GM23338 (cell line): ENCODE measurements around the gene UHRF1.

Source experiments
- CREB1 ChIP-seq: fragments of 250-450 bp; sonication (Bioruptor Pico); IDR thresholded peaks from 2 replicates; pipeline ENCODE4 v1.5.0; 2020; ENCODE audit warnings: low read depth, mild to moderate bottlenecking, moderate library complexity
- EZH2 ChIP-seq: fragments of 200-600 bp; sonication (generic); IDR thresholded peaks from one replicate; pipeline ENCODE4 v1.8.0; 2017; ENCODE audit warnings: antibody characterized with exemption, mild to moderate bottlenecking, low read depth; ENCODE audit not compliant: unreplicated experiment
- EZH2phosphoT487 ChIP-seq: fragments of 200-600 bp; sonication (generic); IDR thresholded peaks from one replicate; pipeline ENCODE4 v1.8.1; 2018; ENCODE audit warnings: antibody characterized with exemption; ENCODE audit not compliant: unreplicated experiment
- JUNB ChIP-seq: IDR thresholded peaks from one replicate; pipeline ENCODE4 v1.6.1; 2016; ENCODE audit warnings: antibody characterized with exemption; ENCODE audit not compliant: unreplicated experiment
- POLR2AphosphoS5 ChIP-seq: IDR thresholded peaks from 2 replicates; pipeline ENCODE4 v1.6.1; 2016; ENCODE audit warnings: antibody characterized with exemption, low read depth
- STAT1 ChIP-seq: IDR thresholded peaks from one replicate; pipeline ENCODE4 v1.6.1; 2016; ENCODE audit warnings: antibody characterized with exemption; ENCODE audit not compliant: unreplicated experiment
- ZNF114 ChIP-seq: fragments of 250-450 bp; sonication (Bioruptor Pico); IDR thresholded peaks from 2 replicates; pipeline ENCODE4 v1.5.0; 2020; ENCODE audit warnings: mild to moderate bottlenecking, moderate library complexity
- ZNF331 ChIP-seq: fragments of 250-450 bp; sonication (Bioruptor Pico); IDR thresholded peaks from 2 replicates; pipeline ENCODE4 v1.5.0; 2020; ENCODE audit warnings: low read depth, mild to moderate bottlenecking, moderate library complexity
- TF ChIP-seq, protein P1 (sequence below): IDR thresholded peaks from one replicate; pipeline ENCODE4 v1.6.1; 2018; ENCODE audit warnings: antibody characterized with exemption; ENCODE audit not compliant: unreplicated experiment
- TF ChIP-seq, protein P2 (sequence below), 2 experiments: fragments of 200-600 bp in 1 of 2; sonication (generic) in 1 of 2; conservative IDR thresholded peaks; 2 replicates each; pipeline versions ENCODE4 v1.5.1 to v1.6.1; 2016 to 2017; ENCODE audit warnings: antibody characterized with exemption in 2 of 2, low read depth in 2 of 2, mild to moderate bottlenecking in 2 of 2, moderate library complexity in 1 of 2
- TF ChIP-seq, protein P3 (sequence below): fragments of 250-450 bp; sonication (Bioruptor Pico); IDR thresholded peaks from 2 replicates; pipeline ENCODE4 v1.5.0; 2020; ENCODE audit warnings: mild to moderate bottlenecking, moderate library complexity
- TF ChIP-seq, protein P4 (sequence below): IDR thresholded peaks from 2 replicates; pipeline ENCODE4 v1.6.1; 2016; ENCODE audit warnings: antibody characterized with exemption

DNA sequence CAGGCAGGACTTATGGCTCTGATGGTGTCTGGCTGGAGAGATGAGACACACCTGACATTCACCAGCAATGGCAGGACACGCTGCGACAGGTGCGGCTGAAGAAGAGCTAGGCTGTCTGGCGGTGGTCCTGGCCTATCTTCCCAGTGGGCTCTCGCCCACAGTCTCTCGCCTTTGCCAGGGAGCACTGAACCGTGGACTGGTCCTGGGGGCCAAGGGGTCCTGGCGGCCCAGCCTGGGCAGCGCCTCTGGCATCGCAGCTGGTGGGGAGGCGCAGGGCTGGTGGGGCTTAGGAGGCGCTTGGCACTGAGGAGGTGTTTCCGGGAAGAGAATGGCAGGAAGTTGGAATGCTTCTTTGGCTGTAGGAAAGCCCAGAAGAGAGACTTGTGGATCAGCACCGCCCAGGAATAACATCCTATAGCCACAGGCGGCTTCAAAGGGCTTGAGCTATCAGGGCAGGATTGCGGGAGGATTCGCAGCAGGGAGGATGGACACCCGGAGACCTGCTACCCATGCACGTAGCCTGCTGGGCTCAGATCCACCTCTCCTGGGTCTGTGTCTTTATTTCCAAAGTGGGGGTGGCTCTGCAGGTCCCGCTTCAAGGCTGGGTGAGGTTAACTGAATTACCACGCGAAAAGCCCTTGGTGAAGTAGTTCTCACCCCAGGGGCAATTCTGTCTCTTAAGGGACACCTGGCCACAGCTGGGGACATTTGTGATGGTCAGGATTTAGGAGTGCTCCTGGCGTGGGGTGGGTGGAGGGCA is 74.2 kb downstream of the UHRF1 start:
- TF ChIP-seq, protein P1, sequence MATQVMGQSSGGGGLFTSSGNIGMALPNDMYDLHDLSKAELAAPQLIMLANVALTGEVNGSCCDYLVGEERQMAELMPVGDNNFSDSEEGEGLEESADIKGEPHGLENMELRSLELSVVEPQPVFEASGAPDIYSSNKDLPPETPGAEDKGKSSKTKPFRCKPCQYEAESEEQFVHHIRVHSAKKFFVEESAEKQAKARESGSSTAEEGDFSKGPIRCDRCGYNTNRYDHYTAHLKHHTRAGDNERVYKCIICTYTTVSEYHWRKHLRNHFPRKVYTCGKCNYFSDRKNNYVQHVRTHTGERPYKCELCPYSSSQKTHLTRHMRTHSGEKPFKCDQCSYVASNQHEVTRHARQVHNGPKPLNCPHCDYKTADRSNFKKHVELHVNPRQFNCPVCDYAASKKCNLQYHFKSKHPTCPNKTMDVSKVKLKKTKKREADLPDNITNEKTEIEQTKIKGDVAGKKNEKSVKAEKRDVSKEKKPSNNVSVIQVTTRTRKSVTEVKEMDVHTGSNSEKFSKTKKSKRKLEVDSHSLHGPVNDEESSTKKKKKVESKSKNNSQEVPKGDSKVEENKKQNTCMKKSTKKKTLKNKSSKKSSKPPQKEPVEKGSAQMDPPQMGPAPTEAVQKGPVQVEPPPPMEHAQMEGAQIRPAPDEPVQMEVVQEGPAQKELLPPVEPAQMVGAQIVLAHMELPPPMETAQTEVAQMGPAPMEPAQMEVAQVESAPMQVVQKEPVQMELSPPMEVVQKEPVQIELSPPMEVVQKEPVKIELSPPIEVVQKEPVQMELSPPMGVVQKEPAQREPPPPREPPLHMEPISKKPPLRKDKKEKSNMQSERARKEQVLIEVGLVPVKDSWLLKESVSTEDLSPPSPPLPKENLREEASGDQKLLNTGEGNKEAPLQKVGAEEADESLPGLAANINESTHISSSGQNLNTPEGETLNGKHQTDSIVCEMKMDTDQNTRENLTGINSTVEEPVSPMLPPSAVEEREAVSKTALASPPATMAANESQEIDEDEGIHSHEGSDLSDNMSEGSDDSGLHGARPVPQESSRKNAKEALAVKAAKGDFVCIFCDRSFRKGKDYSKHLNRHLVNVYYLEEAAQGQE, result no peak
- TF ChIP-seq, protein P2, sequence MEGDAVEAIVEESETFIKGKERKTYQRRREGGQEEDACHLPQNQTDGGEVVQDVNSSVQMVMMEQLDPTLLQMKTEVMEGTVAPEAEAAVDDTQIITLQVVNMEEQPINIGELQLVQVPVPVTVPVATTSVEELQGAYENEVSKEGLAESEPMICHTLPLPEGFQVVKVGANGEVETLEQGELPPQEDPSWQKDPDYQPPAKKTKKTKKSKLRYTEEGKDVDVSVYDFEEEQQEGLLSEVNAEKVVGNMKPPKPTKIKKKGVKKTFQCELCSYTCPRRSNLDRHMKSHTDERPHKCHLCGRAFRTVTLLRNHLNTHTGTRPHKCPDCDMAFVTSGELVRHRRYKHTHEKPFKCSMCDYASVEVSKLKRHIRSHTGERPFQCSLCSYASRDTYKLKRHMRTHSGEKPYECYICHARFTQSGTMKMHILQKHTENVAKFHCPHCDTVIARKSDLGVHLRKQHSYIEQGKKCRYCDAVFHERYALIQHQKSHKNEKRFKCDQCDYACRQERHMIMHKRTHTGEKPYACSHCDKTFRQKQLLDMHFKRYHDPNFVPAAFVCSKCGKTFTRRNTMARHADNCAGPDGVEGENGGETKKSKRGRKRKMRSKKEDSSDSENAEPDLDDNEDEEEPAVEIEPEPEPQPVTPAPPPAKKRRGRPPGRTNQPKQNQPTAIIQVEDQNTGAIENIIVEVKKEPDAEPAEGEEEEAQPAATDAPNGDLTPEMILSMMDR (conservative IDR thresholded peaks at IDR 0.05; ENCODE audit: low read depth in 2 of 2), result no peak
- TF ChIP-seq EZH2phosphoT487 (no peak), POLR2AphosphoS5 (no peak), EZH2 (no peak), JUNB (no peak), CREB1 (no peak), ZNF114 (CRISPR knock-in tag) (no peak), ZNF331 (no peak), STAT1 (no peak)
- TF ChIP-seq, protein P3, sequence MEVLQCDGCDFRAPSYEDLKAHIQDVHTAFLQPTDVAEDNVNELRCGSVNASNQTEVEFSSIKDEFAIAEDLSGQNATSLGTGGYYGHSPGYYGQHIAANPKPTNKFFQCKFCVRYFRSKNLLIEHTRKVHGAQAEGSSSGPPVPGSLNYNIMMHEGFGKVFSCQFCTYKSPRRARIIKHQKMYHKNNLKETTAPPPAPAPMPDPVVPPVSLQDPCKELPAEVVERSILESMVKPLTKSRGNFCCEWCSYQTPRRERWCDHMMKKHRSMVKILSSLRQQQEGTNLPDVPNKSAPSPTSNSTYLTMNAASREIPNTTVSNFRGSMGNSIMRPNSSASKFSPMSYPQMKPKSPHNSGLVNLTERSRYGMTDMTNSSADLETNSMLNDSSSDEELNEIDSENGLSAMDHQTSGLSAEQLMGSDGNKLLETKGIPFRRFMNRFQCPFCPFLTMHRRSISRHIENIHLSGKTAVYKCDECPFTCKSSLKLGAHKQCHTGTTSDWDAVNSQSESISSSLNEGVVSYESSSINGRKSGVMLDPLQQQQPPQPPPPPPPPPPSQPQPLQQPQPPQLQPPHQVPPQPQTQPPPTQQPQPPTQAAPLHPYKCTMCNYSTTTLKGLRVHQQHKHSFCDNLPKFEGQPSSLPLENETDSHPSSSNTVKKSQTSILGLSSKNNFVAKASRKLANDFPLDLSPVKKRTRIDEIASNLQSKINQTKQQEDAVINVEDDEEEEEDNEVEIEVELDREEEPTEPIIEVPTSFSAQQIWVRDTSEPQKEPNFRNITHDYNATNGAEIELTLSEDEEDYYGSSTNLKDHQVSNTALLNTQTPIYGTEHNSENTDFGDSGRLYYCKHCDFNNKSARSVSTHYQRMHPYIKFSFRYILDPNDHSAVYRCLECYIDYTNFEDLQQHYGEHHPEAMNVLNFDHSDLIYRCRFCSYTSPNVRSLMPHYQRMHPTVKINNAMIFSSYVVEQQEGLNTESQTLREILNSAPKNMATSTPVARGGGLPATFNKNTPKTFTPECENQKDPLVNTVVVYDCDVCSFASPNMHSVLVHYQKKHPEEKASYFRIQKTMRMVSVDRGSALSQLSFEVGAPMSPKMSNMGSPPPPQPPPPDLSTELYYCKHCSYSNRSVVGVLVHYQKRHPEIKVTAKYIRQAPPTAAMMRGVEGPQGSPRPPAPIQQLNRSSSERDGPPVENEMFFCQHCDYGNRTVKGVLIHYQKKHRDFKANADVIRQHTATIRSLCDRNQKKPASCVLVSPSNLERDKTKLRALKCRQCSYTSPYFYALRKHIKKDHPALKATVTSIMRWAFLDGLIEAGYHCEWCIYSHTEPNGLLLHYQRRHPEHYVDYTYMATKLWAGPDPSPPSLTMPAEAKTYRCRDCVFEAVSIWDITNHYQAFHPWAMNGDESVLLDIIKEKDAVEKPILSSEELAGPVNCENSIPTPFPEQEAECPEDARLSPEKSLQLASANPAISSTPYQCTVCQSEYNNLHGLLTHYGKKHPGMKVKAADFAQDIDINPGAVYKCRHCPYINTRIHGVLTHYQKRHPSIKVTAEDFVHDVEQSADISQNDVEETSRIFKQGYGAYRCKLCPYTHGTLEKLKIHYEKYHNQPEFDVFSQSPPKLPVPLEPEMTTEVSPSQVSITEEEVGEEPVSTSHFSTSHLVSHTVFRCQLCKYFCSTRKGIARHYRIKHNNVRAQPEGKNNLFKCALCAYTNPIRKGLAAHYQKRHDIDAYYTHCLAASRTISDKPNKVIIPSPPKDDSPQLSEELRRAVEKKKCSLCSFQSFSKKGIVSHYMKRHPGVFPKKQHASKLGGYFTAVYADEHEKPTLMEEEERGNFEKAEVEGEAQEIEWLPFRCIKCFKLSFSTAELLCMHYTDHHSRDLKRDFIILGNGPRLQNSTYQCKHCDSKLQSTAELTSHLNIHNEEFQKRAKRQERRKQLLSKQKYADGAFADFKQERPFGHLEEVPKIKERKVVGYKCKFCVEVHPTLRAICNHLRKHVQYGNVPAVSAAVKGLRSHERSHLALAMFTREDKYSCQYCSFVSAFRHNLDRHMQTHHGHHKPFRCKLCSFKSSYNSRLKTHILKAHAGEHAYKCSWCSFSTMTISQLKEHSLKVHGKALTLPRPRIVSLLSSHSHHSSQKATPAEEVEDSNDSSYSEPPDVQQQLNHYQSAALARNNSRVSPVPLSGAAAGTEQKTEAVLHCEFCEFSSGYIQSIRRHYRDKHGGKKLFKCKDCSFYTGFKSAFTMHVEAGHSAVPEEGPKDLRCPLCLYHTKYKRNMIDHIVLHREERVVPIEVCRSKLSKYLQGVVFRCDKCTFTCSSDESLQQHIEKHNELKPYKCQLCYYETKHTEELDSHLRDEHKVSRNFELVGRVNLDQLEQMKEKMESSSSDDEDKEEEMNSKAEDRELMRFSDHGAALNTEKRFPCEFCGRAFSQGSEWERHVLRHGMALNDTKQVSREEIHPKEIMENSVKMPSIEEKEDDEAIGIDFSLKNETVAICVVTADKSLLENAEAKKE (CRISPR knock-in tag), result no peak
- TF ChIP-seq, protein P4, sequence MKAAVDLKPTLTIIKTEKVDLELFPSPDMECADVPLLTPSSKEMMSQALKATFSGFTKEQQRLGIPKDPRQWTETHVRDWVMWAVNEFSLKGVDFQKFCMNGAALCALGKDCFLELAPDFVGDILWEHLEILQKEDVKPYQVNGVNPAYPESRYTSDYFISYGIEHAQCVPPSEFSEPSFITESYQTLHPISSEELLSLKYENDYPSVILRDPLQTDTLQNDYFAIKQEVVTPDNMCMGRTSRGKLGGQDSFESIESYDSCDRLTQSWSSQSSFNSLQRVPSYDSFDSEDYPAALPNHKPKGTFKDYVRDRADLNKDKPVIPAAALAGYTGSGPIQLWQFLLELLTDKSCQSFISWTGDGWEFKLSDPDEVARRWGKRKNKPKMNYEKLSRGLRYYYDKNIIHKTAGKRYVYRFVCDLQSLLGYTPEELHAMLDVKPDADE, result no peak
